ENCODE data around the gene SNX24. TPM values are rescaled to one million over a fixed set of nuclear protein-coding genes. Genes with fewer than 3 reads are reported as not detected.
A peak's percentile ranks its signal among the peaks of the same experiment; 100 is the strongest.

SNX24 gene
- total RNA-seq, 1 experiment from 2014 or later = 22.3 TPM

DNA sequence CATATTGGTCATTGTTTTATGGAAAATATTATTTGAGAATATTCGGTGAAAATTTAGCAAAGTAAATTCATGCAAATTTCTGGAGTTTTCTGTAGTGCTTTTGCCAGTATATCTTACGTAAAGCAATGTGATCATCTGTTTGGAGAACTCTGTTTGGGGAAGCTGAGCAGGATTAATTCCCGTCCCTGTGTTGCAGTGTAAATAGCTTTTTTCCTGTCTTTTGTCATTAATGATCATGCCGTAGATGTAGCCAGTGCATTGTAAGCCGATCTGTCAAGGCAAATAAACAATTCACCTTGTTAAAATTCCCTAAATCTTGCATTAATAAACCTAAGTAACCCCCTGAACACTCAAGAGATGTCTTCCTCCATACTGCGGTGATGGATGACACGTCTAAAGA, 151.9 kb downstream of the SNX24 start:
- H3F3A ChIP-seq (ENCODE audit: insufficient read depth, low read depth) = no peaks in the 10 kb centered on the region
- POLR2A ChIA-PET (ENCODE audit: unreplicated experiment) = no interaction called here
- H3K4me2 ChIP-seq = no peak overlapping the region
- no peak for DNase-seq
- CTCF ChIA-PET = no interaction called here
- H3K36me3 ChIP-seq (ENCODE audit: low read depth) = no peaks in the 10 kb centered on the region
- H2AFZ ChIP-seq = no peak overlapping the region
- H3K79me2 ChIP-seq (ENCODE audit: low read depth) = no peaks in the 10 kb centered on the region
- no TSS peak for BruUV-seq (replicated peaks)
- no peaks in the 10 kb centered on the region for H3K4me1 ChIP-seq (replicated peaks; ENCODE audit: insufficient read depth)
- H4K20me1 ChIP-seq (ENCODE audit: insufficient read depth) = peaks cover 6% of the 10 kb centered on the region; the same call in 1 of the 2 replicates
- no peak overlapping the region for H3K27ac ChIP-seq
- H3K9me3 ChIP-seq (ENCODE audit: insufficient read depth, low read depth) = no peaks in the 10 kb centered on the region
- no peaks in the 10 kb centered on the region for H3K27me3 ChIP-seq (ENCODE audit: insufficient read depth, low read depth)
- intact Hi-C loops (cut with micrococcal nuclease; ENCODE audit: unreplicated experiment) = no loop called here
- no peaks in the 10 kb centered on the region for H3K9me2 ChIP-seq (ENCODE audit: insufficient read depth)
- no peak for TF ChIP-seq EZH2 (IDR thresholded peaks at IDR 0.05; ENCODE audit: low read depth)
- TF ChIP-seq, protein P1, sequence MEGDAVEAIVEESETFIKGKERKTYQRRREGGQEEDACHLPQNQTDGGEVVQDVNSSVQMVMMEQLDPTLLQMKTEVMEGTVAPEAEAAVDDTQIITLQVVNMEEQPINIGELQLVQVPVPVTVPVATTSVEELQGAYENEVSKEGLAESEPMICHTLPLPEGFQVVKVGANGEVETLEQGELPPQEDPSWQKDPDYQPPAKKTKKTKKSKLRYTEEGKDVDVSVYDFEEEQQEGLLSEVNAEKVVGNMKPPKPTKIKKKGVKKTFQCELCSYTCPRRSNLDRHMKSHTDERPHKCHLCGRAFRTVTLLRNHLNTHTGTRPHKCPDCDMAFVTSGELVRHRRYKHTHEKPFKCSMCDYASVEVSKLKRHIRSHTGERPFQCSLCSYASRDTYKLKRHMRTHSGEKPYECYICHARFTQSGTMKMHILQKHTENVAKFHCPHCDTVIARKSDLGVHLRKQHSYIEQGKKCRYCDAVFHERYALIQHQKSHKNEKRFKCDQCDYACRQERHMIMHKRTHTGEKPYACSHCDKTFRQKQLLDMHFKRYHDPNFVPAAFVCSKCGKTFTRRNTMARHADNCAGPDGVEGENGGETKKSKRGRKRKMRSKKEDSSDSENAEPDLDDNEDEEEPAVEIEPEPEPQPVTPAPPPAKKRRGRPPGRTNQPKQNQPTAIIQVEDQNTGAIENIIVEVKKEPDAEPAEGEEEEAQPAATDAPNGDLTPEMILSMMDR (conservative IDR thresholded peaks at IDR 0.05) = no peak
- H3K4me3 ChIP-seq = no peak overlapping the region

DNA sequence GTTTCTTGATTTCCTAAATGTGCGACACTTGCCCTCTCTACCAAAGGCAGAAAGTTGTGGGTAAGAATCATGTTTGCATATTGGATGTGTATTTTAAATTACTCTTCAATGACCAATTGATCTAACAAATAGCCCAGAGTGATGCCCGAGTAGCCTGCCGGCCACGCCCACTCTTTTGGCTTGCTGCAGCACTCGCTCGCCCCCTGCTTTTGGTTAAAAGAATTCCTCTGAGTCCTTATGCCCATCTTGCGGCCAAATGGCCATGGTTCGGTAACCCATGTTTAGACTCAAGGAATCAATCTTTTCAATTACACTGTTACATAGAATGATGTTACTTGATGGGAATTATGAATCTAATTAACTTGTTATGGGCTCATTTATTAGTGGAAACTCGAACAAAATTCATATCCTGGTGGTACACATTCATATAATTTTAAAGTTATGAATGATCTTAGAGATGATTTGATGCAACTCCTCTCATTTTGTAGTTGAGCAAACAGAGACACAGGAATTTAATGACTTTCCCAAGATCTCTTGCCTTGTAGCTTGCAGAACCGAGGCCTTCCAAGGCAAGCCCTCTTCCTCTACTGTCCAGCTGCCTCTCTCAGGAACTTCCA, 154.6 kb downstream of the SNX24 start:
- intact Hi-C loops (cut with micrococcal nuclease; ENCODE audit: unreplicated experiment) = no loop called here
- CTCF ChIA-PET = no interaction called here
- DNase-seq = no peak
- no peaks in the 10 kb centered on the region for H3F3A ChIP-seq (ENCODE audit: insufficient read depth, low read depth)
- BruUV-seq (replicated peaks) = no TSS peak
- H3K9me2 ChIP-seq (ENCODE audit: insufficient read depth) = no peaks in the 10 kb centered on the region
- no peak for TF ChIP-seq EZH2 (IDR thresholded peaks at IDR 0.05; ENCODE audit: low read depth)
- TF ChIP-seq, protein P1 (conservative IDR thresholded peaks at IDR 0.05) = 0 out of 2 replicates have a peak, but pooled peaks have one; percentile 24
- H3K4me2 ChIP-seq = no peak overlapping the region
- no peak overlapping the region for H2AFZ ChIP-seq
- H4K20me1 ChIP-seq (ENCODE audit: insufficient read depth) = peaks cover 6% of the 10 kb centered on the region; the same call in 1 of the 2 replicates
- POLR2A ChIA-PET (ENCODE audit: unreplicated experiment) = interaction anchor here (0.5 kb wide), 1 partner anchor 35 kb away, joined by 4 read pairs; no protein-coding TSS in a partner anchor
- no peak overlapping the region for H3K4me3 ChIP-seq
- H3K27me3 ChIP-seq (ENCODE audit: insufficient read depth, low read depth) = no peaks in the 10 kb centered on the region
- H3K36me3 ChIP-seq (ENCODE audit: low read depth) = no peaks in the 10 kb centered on the region
- H3K27ac ChIP-seq = no peak overlapping the region
- no peaks in the 10 kb centered on the region for H3K9me3 ChIP-seq (ENCODE audit: insufficient read depth, low read depth)
- H3K79me2 ChIP-seq (ENCODE audit: low read depth) = no peaks in the 10 kb centered on the region
- no peaks in the 10 kb centered on the region for H3K4me1 ChIP-seq (replicated peaks; ENCODE audit: insufficient read depth)

DNA sequence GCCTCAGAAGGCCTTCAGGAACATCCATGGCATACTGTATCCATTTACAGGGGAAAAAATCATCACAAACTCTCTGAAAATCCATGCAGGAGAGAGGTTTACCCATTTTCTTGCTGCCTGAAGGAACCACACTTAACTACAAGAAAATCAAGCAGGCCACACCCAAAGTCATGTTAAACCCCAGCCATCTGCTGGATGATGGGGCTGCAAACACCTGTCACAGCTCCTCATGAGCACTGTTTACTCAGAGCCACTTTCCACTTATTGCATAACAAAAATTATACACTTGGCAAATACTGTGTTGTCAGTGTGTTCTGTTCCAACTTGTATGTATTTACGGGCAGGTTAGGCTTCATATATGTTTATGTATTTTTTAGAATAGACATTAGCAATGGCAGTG, 155.3 kb downstream of the SNX24 start:
- CTCF ChIA-PET = no interaction called here
- H3K27ac ChIP-seq = no peak overlapping the region
- H4K20me1 ChIP-seq (ENCODE audit: insufficient read depth) = peaks cover 6% of the 10 kb centered on the region; the same call in 1 of the 2 replicates
- H3K4me1 ChIP-seq (replicated peaks; ENCODE audit: insufficient read depth) = no peaks in the 10 kb centered on the region
- no peaks in the 10 kb centered on the region for H3K9me2 ChIP-seq (ENCODE audit: insufficient read depth)
- no peaks in the 10 kb centered on the region for H3K36me3 ChIP-seq (ENCODE audit: low read depth)
- no peak overlapping the region for H3K4me3 ChIP-seq
- POLR2A ChIA-PET (ENCODE audit: unreplicated experiment) = interaction anchor here (0.5 kb wide), 1 partner anchor 34 kb away, joined by 4 read pairs; no protein-coding TSS in a partner anchor
- H3K79me2 ChIP-seq (ENCODE audit: low read depth) = no peaks in the 10 kb centered on the region
- no TSS peak for BruUV-seq (replicated peaks)
- H3F3A ChIP-seq (ENCODE audit: insufficient read depth, low read depth) = no peaks in the 10 kb centered on the region
- H3K4me2 ChIP-seq = no peak overlapping the region
- no peak for DNase-seq
- H3K27me3 ChIP-seq (ENCODE audit: insufficient read depth, low read depth) = no peaks in the 10 kb centered on the region
- intact Hi-C loops (cut with micrococcal nuclease; ENCODE audit: unreplicated experiment) = no loop called here
- no peak overlapping the region for H2AFZ ChIP-seq
- H3K9me3 ChIP-seq (ENCODE audit: insufficient read depth, low read depth) = no peaks in the 10 kb centered on the region
- no peak for TF ChIP-seq EZH2 (IDR thresholded peaks at IDR 0.05; ENCODE audit: low read depth)
- TF ChIP-seq, protein P1 (conservative IDR thresholded peaks at IDR 0.05) = no peak

Measured in PC-9 (cell line).